Measurements from ENCODE around the gene PATE4.

DNA sequence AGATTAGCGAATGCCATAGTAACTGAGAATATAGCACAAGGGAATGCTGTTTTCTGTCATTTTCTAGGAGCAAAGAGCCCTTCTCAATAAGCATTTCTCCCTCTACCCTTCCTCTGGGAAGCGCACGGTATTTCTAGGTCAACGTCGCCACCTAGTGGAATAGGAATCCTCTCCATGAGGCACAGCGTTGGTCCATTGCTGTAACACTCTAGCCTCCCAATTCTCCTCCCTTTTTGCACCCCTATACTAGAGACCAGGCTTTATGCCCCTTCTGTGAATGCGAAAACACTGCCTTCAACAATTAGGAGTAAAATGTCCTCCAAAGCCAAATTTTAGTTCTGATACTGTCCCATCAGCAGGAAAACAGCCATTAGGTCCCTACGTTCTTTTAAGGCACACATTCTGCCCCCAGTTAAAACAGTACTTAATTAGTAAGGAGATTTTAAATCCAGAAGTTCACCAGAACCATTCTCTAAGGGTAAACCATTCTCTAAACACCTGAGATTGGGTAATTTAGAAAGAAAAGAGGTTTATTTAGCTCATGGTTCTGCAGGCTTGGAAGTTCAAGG is 41.5 kb downstream of the PATE4 start:
- TF ChIP-seq, protein P1, sequence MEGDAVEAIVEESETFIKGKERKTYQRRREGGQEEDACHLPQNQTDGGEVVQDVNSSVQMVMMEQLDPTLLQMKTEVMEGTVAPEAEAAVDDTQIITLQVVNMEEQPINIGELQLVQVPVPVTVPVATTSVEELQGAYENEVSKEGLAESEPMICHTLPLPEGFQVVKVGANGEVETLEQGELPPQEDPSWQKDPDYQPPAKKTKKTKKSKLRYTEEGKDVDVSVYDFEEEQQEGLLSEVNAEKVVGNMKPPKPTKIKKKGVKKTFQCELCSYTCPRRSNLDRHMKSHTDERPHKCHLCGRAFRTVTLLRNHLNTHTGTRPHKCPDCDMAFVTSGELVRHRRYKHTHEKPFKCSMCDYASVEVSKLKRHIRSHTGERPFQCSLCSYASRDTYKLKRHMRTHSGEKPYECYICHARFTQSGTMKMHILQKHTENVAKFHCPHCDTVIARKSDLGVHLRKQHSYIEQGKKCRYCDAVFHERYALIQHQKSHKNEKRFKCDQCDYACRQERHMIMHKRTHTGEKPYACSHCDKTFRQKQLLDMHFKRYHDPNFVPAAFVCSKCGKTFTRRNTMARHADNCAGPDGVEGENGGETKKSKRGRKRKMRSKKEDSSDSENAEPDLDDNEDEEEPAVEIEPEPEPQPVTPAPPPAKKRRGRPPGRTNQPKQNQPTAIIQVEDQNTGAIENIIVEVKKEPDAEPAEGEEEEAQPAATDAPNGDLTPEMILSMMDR (IDR thresholded peaks at IDR 0.05): peak; percentile 53 to 74 (median 68)
- TF ChIP-seq POLR2AphosphoS5 (IDR thresholded peaks at IDR 0.05): no peak
- no peak for TF ChIP-seq POLR2A (IDR thresholded peaks at IDR 0.05)

Data from gastroesophageal sphincter (tissue), 3 donors.